Cardiac muscle cell (in vitro differentiated cells and primary cell): ENCODE data around the gene INHBB. TPM values are rescaled to one million over a fixed set of nuclear protein-coding genes. Genes with fewer than 3 reads are reported as not detected.

ENCODE experiments used
- DNase-seq, 2 donors: peaks; one replicate each; pipeline versions ENCODE4 v3.0.0 to v3.0.0-alpha.2; 2010 to 2017; ENCODE audit warnings: low read depth in 1 of 2, low spot score in 1 of 2
- H3K27ac ChIP-seq: fragments of 200-600 bp; sonication (generic); 2 replicates; pipeline ENCODE4 v1.5.1; 2016
- H3K27me3 ChIP-seq: fragments of 200-600 bp; sonication (generic); 2 replicates; pipeline ENCODE4 v1.6.0; 2016; ENCODE audit warnings: control low read depth
- H3K36me3 ChIP-seq: fragments of 200-600 bp; sonication (generic); 2 replicates; pipeline ENCODE4 v1.5.1; 2016; ENCODE audit warnings: control low read depth
- H3K4me1 ChIP-seq: fragments of 200-600 bp; sonication (generic); 2 replicates; pipeline ENCODE4 v1.8.1; 2017; ENCODE audit warnings: low read depth, mild to moderate bottlenecking, mixed run types
- H3K4me3 ChIP-seq: fragments of 200-600 bp; sonication (generic); 2 replicates; pipeline ENCODE4 v1.5.1; 2016; ENCODE audit warnings: mild to moderate bottlenecking
- H3K9me3 ChIP-seq: fragments of 200-600 bp; sonication (generic); 2 replicates; pipeline ENCODE4 v1.5.1; 2017; ENCODE audit warnings: low read depth, mild to moderate bottlenecking, control low read depth
- CTCF ChIP-seq: IDR thresholded peaks from 2 replicates; pipeline ENCODE4 v1.5.1; 2012; ENCODE audit warnings: low read depth, mild to moderate bottlenecking, low read length
- polyA plus RNA-seq: library from polyadenylated mRNA; unstranded; fragments of >200 nt; fragmentation: Nextera tagmentation; extraction: Ambion mirVana; gene quantifications from 2 replicates; pipeline ENCODE4 v1.2.1, GENCODE V29; 2016
- total RNA-seq: library from RNA; depleted of rRNA; stranded (reverse); fragments of >200 nt; gene quantifications from 2 replicates; pipeline ENCODE4 v1.2.3, GENCODE V29; 2016

The INHBB gene
- total and polyA plus RNA-seq, 2 experiments from 2014 or later = not detected

DNA sequence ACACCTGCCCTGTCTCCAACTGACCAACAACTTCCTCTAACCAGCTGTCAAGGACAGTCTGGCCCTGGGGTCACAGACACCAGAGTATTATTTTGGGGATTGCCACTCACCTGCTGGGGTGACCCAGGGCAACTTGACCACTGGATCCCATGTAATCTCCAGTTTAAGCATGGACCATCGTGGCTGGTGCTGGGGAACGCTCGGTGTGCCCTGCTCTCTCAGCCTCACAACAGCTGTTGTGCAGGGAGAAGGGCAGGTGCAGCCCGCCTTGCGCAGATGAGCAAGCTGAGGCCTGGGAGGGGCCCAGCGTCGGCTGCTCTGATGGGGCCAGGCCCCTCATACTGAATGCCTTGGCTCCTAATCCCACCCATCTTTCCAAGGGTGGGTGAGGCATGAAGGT lies 21.0 kb upstream of the INHBB start:
- H3K4me3 ChIP-seq = no peak overlapping the region
- no peak overlapping the region for H3K27ac ChIP-seq
- no peak for DNase-seq
- no peaks in the 10 kb centered on the region for H3K9me3 ChIP-seq
- no peak for TF ChIP-seq CTCF
- H3K27me3 ChIP-seq = peaks cover 16% of the 10 kb centered on the region
- H3K4me1 ChIP-seq = no peaks in the 10 kb centered on the region
- no peaks in the 10 kb centered on the region for H3K36me3 ChIP-seq

GRCh38 chr2:120326066-120326465 lies 19.9 kb upstream of the INHBB start:
- DNase-seq = no peak
- no peak for TF ChIP-seq CTCF
- Histone ChIP-seq H3K4me1 (no peaks in the 10 kb centered on the region), H3K9me3 (no peaks in the 10 kb centered on the region), H3K27me3 (peaks cover 12% of the 10 kb centered on the region), H3K36me3 (no peaks in the 10 kb centered on the region), H3K27ac (no peak overlapping the region), H3K4me3 (no peak overlapping the region)

DNA sequence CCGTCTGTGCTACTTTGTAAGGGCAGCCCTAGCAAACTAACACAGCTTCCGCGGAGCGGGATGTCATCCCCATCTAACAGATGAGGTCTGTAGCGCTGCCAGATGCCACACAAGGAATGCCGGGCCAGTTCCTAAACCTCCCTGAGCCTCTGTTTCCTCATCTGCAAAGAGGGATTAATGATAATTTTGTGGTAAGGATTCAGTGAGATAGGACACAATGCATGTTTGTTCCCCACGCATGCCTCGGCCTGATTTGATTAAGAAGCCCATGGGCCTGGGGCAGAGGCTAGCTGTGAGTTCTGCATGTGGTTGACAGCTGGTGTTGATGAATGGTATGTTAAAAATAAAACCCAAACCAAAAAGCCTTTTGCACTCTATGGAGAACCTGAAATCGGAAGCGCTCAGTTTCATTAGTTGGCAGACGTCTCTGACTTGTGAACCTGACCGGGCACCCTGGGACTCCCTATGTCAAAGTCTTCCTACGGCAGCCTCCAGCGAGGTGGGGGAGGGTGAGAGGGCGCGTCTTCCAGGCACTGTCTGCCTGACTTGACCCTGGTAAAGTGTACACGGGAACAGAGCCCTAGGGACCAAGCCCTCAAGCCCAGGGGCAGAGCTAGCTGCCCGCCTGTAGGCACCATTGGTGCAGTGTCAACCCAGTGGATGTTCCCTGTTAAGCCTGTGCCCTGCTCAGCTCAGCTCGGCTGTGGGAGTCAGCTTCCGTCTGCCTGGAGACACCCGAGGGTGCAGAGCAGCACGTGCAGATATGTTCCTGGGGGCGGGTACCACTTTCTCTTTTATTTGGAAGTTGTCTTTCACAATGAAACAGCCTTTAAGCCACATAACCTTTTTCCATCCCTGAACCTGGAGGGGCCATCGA lies 14.8 kb upstream of the INHBB start:
- no peak for DNase-seq
- no peaks in the 10 kb centered on the region for H3K9me3 ChIP-seq
- H3K27ac ChIP-seq = no peak overlapping the region
- no peaks in the 10 kb centered on the region for H3K36me3 ChIP-seq
- H3K4me3 ChIP-seq = no peak overlapping the region
- TF ChIP-seq CTCF = no peak
- H3K27me3 ChIP-seq = peaks cover 20% of the 10 kb centered on the region
- no peaks in the 10 kb centered on the region for H3K4me1 ChIP-seq

- no peak for TF ChIP-seq CTCF
- Histone ChIP-seq H3K9me3 (no peaks in the 10 kb centered on the region), H3K27me3 (peaks cover 20% of the 10 kb centered on the region)
Observed at GRCh38 chr2:120331903-120332302, 14.0 kb upstream of the INHBB start.

DNA sequence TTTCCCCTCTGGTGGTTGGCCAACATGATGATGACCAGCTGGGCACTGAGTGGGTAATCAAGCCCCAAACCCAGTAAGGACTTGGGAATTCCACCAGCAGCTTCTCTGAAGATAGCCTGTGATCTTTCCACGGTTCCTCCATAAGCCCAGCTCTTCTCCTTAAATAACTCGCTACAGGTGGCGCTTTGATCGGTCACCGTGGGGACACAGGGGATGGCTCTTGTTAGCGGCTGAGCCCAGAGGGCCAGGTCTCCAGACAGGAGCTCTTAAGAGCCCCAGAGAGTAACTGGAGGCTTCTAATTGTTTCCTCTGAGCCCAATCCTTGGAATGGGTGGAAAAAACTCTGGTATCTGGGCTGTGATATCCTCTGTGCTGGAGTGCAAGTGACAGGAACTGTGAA lies 13.6 kb upstream of the INHBB start:
- Histone ChIP-seq H3K27me3 (peaks cover 17% of the 10 kb centered on the region), H3K4me3 (no peak overlapping the region), H3K4me1 (no peaks in the 10 kb centered on the region), H3K9me3 (no peaks in the 10 kb centered on the region), H3K27ac (no peak overlapping the region), H3K36me3 (no peaks in the 10 kb centered on the region)
- DNase-seq = no peak
- TF ChIP-seq CTCF = no peak

More at GRCh38 chr2:120331903-120332302, 14.0 kb upstream of the INHBB start:
- Histone ChIP-seq H3K4me1 (no peaks in the 10 kb centered on the region), H3K27ac (no peak overlapping the region), H3K36me3 (no peaks in the 10 kb centered on the region), H3K4me3 (no peak overlapping the region)
- no peak for DNase-seq
